NCI-H82 (cell line): ENCODE measurements around the gene CTRL.

Experiments
- DNase-seq: peaks from one replicate; lab custom pipeline; 2025; lab: John Stamatoyannopoulos, UW

Gene CTRL

DNA sequence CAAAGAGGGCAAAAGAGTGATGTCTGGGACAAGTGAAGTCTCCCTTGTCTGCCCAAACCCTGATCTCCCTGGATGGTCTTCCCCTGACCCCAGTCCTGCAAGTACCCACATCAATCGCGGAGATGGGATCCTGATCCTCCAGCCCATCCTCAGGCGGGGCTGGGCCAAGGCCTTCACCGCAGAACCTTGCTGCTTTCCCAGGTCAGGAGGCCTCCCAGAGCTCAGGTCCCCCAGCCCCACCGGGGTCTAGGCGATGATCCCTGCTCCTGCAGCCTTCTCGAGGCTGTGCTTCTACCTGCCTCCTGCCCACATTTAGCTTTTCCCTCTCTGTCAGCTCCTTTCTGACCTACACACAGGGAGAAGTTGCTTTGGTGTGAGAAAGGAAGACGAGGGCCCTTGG, 30.5 kb upstream of the CTRL start:
- no peak for DNase-seq

DNA sequence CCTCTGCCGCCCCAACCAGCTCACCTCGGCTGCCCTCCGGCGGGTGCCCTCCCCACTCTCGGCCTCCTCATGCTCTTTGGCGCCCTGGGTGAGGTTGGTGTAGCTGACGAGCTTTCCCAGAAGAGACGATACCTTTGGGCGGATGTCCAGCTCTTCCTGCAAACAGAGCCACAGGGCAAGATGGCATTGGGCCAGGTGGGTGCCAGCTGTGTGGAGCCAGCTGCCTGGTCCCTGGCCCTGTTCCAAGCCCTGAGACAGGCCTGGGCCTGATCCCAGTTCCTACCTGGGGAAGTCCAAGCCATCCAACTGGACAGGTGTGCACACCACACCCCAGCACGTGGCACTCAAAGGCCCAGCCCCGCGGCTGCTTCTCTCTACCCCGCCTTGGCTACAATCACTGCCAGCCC, 29.9 kb upstream of the CTRL start:
- DNase-seq: no peak

DNA sequence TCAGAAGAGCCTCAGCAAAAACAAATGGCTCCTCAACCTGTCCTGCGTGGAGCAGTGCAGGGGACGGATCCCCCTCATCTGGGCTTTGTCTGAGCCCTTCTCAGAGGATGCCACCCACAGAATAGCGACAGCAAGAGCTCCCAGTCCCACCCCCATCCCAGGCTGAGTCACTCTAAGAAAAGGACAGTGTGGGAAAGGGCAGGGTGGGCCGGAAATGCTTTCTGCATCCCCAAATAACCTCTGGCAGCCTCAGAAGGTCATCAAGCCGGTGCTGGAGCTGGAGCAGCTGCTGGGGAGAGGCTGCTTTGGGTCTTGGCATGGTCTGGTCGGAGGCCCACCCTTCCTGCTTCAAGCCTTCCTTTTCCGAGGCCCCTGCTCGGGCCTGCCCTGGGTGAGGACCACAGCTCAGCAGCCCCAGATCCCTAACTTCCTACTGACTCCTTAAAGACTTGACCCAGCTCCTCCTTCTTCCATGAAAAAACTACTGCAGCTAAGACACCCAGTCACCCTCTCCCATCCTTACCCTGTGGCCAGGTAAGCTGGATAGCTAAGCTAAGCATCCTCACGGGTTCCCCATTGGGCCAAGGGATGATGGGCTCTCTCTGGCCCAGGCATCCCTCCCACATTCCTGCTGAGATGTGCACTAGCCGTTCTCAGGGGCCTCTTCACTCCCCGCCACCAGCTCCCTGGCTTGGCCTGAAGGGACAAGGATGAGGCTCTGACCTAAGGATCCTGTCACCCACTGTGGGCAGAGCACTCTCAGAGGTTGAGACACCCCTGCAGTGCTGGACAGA, 28.1 kb upstream of the CTRL start:
- no peak for DNase-seq

DNA sequence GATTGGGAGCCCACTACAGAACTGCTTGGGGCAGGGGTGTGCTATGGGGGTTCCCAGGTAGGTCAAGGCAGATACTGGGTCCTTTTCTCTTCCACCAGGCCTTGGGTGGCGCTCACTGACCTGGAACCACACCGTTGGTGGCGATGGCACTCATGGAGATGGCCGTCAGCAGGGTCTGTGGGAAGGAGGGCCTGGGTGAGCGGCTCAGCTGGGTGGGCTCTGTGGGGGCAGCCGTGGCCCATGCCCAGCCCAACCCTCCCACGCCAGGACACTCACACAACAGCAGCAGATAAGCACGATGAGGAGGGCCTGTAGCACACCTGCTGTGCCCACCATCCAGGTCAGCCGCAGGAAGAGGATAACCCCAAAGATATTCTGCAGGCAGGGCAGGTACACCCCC, 26.0 kb upstream of the CTRL start:
- DNase-seq: no peak

DNA sequence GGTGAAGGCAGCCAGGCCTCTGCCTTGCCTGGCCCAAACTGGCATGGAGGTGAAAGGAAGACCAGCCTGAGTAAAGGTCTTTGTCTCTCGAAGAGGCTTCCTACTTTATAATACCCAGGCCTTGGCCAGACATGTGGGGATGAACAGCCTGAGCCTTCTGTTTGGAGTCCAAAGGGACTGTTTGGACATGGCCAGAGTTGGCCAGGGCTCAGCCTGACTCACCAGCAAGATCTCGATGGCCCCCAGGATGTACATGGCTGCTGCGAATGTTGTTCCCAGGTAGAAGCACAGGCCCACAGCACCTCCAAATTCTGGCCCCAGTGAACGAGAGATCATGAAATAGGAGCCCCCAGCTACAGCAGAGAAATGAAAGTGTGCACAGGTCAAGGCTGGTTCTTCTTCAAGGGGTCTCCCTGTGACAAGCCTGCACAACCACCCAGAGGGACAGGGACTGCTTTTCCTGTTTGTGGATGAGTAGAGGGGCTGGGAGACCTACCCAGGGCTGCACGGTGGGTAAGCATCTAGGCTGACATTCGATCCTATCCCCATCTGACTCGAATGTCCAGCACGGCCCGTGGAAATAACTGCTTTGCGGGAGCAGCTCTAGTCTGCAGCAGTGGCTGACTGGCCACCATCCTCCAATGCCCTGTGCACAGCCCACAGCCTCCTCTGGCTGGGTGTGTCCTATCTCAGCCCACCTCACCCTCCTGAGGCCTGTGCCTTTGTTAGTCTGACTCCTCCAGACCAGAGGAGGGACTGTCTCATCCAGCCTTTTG, 22.9 kb upstream of the CTRL start:
- DNase-seq: no peak

DNA sequence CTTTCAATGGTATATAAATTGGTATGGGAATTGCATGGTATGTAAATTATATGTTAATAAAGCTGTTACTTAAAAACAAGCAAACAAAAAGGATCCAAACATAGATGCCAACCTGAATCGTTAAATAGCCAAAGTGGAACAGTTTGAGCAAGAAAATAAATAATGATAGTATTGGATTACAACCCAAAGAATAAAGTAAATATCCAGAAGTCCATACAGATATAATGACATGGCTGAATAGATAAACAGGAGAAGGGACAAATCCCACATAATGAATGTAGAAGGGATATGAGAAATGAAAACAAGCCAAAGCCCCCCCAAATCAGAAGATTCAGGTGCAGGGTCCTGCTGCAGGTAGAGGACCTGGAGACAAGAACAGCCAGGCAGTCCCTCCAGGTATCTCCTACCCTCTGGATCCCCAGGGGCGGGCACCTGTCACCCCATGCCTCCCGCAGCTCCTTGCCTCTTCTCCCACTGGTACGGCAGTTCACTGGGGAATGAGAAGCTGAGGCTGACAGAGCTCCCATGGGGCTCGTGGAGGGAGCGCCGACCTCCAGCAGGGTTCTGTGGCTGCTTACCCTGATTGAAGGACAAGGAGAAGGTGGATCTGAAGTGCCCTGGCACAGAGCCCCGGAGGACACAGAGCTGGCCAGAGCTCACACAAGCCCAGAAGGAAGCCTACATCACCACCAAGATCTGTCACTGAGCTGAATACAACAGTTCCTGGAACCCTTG, 22.1 kb upstream of the CTRL start:
- DNase-seq: no peak

DNA sequence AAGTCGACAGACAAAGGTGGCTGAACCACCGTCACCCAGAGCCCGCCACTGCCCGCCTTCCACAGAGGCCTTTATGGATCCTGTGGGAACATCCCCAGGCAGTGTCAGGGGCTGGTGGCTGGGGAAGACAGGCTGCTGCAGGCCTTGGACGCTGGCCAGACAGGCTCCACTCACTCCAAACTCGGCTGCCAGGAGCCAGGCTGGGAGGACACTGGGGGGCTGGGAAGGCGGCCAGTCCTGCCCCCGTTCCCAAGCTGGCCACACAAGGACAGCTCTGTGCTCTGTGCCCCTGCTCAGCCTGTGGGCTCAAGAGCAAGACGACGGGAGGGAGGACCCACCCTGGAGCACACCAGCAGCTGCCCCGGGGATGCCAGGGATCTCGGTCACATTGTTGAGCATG, 19.8 kb upstream of the CTRL start:
- no peak for DNase-seq

DNA sequence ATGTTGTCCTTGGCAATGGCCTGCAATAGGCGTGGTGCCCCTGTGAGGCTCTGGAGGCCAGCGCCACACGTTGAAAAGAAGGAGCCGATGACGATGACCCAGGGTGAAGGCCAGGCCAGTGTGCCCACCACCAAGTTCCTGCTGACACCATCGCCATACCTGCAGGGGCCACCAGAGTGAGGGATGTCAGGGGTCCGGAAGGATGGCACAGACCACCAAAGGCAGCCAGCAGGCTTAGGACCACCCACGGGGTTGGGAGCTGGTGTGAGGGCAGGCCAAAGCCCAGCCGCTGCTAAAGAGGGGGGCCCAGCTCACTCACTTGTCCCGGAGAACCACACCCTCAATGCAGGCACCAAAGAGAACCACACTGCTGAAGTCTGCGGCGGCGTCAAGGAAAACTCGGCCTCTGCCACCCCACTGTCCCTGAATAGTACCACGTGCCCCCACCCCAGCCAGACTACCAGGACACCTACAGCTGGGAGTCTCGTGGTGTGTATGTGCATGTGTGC, 18.7 kb upstream of the CTRL start:
- DNase-seq: no peak

DNA sequence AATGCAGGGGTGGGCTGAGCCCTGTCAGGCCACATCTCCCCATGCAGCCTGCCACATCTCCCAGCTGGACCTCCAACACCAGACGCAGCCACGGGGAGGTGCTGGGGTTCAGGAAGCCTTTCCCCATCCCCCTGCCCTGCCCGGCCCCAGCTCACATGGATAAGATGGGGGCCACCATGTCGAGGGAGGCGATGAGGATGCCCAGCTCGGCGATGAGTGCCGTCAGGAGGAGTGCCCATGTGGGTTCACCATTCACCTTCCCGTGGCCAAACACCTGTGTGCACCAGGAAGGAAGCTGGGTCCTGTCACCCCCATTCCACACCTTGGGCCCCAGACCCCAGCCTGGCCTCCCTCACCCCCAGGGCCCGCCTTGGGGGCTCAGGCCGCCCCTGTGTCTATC, 18.0 kb upstream of the CTRL start:
- DNase-seq: no peak

DNA sequence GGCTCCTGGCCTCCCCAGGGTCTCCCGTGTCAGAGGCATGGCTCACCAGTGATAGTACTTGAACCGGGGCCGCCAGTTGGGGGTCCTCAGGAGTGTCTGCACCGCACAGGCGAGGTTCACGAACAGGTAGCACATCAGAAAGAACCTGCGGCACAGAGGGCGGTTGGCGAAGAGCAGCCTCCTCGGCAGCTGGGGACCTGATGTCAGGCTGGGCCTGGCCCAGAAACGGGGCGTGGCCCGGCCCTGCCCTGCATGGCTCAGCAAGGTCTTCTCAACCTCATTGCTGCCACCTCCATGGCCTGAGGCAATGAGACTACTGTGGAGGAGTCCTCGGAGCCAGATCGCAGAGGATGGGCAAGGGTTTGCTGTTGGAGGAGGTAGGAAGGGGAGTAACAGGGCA, 16.4 kb upstream of the CTRL start:
- no peak for DNase-seq

DNA sequence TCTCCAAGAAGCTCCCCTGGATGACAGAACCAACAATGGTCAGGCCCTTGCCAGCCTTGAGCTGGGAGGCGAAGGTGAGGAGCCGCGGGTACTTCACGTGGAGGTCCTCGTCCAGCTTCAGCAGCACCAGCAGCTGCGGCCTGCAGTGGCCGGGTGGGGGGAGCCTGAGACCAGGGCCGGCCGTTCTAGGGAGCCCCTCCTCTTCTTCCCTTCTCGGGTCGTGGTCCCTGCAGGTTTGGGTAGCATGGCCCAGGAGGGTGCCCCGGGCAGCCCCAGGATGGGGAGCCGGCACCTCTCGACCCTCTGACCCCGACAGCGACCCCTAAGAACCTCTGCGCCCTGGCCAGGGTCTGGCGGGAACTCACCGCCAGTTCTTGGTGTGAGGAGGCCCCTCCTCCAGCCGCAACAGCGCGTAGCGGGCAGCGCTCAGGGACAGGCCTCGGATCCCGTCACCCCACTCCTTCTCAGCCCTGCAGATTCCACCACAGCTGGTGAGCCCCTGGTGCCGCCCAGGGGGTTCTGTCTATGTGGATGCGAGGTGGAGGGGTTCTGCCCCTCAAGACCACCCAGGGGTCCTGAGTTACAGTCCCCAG, 15.4 kb upstream of the CTRL start:
- no peak for DNase-seq

DNA sequence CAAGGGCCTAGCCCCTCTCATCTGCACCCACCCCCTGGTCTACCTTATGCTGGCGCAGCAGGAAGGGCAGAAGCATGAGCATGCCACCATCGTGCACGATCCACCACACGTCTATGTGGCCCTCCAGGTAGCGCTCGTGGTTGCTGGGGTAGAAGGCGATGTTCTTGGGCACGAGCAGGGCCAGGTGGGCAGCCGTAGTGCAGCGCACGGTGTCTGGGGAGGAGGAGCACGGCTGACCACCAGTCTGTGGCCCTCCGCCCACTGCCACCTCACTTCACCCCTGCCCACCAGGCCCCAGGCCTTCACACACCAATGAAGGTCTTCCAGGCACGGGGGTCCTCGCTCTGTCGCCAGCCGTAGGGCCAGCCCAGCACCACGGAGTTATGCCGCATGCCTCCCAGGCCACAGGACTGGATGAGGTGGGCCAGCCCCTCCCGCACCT, 14.5 kb upstream of the CTRL start:
- no peak for DNase-seq

DNA sequence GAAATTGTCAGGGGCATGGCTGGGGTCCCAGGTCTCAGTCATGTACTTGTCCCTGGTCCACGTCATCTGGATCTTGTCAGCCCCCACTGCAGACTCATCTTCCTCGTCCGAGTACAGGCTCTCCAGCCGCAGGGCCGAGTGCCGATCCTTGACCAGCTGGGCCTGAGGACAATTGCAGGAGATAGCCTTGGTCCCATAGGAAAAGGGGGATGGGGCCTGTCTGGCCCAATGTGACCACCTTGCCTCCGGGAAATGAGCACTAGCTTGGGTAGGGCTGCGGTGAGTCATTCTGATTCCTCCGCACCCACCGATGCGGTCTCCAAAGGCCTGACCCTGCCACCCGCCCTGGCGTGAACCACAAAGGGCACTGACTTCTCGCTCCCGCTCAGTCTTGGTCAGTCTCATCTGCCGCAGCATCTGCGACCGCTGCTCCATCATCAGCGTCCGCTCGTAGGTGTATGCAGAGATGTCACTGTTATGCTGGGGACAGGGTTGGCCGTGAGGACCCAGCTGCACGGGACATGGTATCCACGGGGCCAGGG, 13.8 kb upstream of the CTRL start:
- DNase-seq: no peak

DNA sequence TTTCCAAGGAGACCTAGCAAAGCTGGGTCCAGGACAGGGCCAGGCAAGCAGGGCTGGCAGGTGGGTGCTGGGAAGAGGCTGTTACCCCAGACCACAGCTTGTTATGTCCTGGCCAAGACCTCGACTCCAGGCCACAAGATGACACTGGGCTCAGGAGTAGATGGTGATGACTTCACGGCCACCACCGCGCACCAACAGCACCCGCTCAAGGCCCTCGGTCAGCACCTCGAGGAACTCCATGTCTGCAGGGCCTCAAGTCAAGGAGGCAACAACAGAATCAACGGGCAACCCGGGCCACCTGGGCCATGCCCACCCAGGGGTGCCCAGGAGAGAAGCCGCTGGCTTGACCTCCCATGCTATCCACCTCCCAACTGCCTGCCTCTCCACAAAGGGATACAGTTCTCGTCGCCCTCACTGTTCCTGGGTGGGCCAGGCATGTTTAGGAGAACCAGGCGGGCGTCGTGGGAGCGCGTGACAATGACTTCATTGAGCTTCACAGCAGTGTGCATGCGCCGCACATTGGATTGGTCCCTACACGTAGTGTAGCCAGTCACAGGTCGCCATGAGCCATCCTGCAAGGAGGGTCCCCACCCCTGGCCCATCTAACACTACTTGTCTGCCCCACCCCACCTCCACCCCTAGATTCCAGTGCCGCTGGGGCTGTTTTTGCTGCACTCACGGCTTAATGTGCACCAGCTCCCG, 13.2 kb upstream of the CTRL start:
- DNase-seq: no peak

DNA sequence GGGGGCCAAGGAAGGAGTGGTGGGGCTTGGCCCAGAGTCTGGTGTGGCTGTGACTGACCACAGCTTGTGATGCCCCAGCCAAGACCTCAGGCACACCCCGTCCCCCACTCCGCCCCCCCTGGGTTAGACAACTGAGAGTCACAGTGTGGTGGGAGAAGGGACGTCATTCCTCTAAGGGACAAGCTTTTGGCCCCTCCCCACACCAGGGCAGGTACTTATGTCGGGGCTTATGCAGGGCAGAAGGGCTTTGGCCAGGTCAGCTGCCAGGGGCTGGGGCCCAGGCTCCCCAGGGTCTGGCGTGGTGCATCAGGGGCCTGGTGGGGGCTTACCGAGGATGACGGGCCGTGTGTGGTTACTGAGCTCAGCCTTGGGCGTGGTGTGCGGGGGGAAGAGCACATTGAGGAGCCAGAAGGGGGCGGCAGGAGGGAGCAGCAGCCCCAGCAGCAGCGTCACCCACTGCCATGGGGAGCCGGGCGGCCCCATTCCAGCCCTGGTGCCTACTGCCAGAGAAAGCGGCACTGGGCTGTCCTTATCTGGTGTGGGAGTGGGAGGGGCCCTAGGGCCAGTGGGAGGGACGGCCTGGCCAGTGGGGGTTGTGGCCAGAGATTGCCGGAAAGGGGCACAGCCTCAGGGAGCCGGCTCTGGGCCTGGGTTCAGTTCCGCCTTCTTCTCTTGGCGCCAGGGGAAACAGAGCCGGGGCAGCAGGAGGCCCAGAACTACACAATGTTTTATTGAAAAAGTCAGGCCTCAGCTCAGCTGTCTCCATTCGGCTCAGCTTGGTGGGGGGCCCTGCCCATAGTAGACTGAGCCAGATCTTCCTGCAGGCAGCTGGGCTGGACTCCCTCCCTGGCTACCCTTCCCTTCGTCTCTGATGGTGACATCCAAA, 12.2 kb upstream of the CTRL start, which contains the start of gene LCAT:
Gene LCAT (minus strand): TSS at position 502 of the 886 bp plus-strand sequence. CDS start 19 bp downstream, at position 483.
- DNase-seq: no peak

DNA sequence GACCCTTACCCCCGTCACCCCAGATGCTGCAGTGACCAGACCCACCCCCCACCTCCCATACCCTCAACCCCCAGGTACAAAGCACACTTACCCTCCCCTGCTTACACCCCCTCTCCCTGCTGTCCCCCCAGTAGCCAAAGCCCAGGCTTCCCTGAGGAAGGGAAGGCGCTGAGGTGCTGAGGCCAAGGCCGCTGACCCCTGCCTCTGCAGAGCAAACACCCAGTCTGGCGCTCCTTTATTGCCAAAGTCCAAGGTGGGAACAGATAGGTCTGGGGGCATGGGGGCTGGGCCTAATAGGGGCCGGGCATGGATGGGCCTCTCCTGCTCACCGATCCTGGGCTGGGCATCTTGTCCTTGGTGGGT, 11.6 kb upstream of the CTRL start:
- DNase-seq: no peak

DNA sequence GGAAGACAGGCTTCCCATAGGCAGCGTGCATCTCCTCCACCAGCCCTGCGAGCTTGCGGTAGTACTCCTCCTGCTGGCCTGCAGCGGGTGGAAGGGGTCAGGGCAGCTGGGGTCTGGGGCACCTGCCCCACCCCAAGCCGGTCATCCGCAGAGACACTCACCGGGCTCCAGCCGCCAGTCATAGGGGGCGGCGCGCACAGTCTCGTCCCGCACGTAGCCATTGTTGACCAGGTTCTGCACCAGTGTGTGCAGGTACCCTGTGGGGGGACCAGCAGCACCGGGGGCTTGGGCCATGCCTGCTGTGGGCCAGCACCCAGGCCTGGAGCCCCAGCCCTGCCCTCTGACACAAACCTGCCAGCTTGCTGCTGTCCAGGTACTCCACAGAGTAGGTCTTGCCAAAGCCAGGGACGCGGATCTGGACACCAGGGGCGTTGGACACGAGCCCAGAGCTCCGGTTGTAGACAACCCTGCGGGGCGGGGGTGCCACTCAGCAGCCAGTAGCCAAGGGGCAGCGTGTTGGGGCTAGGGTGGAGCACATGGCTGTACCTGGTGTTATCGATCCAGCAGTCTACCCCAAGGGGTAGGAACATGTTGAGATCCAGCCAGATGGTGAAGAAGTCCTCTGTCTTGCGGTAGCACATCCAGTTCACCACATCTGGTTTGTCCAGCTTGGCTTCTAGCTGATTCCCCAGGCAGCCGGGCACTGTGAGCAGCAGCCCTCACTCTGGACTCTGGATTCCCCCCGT, 11.0 kb upstream of the CTRL start:
- DNase-seq: no peak

DNA sequence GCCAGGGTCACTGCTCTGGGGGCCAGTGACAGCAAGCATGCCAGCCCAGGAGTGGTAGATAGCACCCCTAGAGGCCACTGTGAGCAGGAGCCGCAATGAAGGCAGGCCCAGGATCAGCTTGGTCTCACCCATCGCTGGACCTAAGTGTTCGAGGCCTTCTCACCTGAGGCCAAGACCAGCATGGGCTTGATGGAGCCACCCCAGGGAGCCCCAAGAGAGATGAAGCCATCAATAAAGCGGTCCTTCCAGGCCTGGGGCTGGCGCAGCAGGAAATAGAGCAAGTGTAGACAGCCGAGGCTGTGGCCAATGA, 10.5 kb upstream of the CTRL start:
- peak; percentile 69 for DNase-seq

DNA sequence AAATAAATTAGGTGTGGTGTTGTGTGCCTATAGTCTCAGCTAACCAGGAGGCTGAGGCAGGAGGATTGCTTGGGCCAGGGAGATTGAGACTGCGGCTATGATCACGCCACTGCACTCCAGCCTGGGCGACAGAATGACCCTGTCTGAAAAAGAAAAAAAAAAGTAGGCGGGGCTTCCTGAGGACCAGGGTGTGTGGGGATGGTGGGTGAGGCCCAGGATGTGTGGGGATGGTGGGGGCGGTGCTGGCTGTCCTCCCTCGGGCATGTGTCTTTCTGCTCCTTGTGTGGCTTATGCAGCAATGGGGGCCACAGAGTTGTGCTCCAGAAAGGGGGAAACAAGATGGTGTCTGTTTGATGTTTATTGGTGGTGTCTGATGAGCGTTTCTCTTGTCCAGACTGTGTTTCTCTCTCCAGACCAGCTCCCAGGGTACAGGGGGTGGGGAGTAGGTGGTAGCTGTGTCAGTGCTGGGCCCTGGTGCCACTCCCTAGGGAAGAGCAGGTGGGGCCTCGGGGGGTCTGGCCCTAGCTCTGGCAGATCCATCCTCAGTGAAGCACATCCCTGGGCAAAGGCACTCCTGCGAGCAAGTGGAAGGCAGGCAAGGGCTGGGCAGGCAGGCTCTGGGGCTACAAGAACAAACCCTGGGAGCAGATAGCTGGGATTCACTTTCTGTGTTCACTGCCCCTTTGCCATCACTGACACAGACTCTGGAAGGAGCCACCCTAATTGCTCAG, 10.0 kb upstream of the CTRL start:
- peak; percentile 5 for DNase-seq
